ENCODE data around the gene MRC2. TPM values are rescaled to one million over a fixed set of nuclear protein-coding genes. Genes with fewer than 3 reads are reported as not detected.

The MRC2 gene
- total RNA-seq, 2 experiments from 2014 or later: 8.1 to 9.0 TPM

GRCh38 chr17:62648251-62648955, 20.9 kb downstream of the MRC2 start:
- TF ChIP-seq CTCF (IDR thresholded peaks at IDR 0.05): no peak
- no peak overlapping the region for H3K4me3 Mint-ChIP-seq
- H3K9me3 Mint-ChIP-seq: no peaks in the 10 kb centered on the region
- H3K27me3 Mint-ChIP-seq: peaks cover 19% of the 10 kb centered on the region
- intact Hi-C loops (cut with micrococcal nuclease): no loop called here
- peaks cover 10% of the 10 kb centered on the region for H3K4me1 Mint-ChIP-seq (ENCODE audit: low read depth)
- CTCF ChIA-PET: no interaction called here
- DNase-seq (no peak), ATAC-seq (no peak)
- H3K36me3 Mint-ChIP-seq (ENCODE audit: low read depth): no peaks in the 10 kb centered on the region
- H3K27ac Mint-ChIP-seq: no peak overlapping the region
- POLR2A ChIA-PET: interaction anchor here (1.1 kb wide), 1 partner anchor 15 kb away, joined by 3 read pairs; no protein-coding TSS in a partner anchor

- ChIA-PET POLR2A (interaction anchor here (1.1 kb wide), 1 partner anchor 15 kb away, joined by 3 read pairs; no protein-coding TSS in a partner anchor), CTCF (no interaction called here)
- Mint-ChIP-seq H3K9me3 (no peaks in the 10 kb centered on the region), H3K4me3 (no peak overlapping the region), H3K36me3 (ENCODE audit: low read depth) (no peaks in the 10 kb centered on the region), H3K27ac (no peak overlapping the region), H3K4me1 (ENCODE audit: low read depth) (peaks cover 15% of the 10 kb centered on the region), H3K27me3 (peaks cover 19% of the 10 kb centered on the region)
- intact Hi-C loops (cut with micrococcal nuclease): no loop called here
- DNase-seq: no peak
- no peak for ATAC-seq
- TF ChIP-seq CTCF (IDR thresholded peaks at IDR 0.05): no peak
Observed at GRCh38 chr17:62648956-62649294, 21.5 kb downstream of the MRC2 start.

GRCh38 chr17:62649570-62649969, 22.1 kb downstream of the MRC2 start:
- Mint-ChIP-seq H3K27me3 (peaks cover 20% of the 10 kb centered on the region), H3K9me3 (no peaks in the 10 kb centered on the region), H3K4me3 (no peak overlapping the region), H3K36me3 (ENCODE audit: low read depth) (no peaks in the 10 kb centered on the region), H3K27ac (no peak overlapping the region), H3K4me1 (ENCODE audit: low read depth) (peaks cover 19% of the 10 kb centered on the region)
- CTCF ChIA-PET: no interaction called here
- POLR2A ChIA-PET: interaction anchor here (1.1 kb wide), 1 partner anchor 16 kb away, joined by 3 read pairs; no protein-coding TSS in a partner anchor
- no peak for TF ChIP-seq CTCF (IDR thresholded peaks at IDR 0.05)
- intact Hi-C loops (cut with micrococcal nuclease): no loop called here
- DNase-seq: no peak
- no peak for ATAC-seq

- no peak overlapping the region for H3K4me3 Mint-ChIP-seq
- no peaks in the 10 kb centered on the region for H3K9me3 Mint-ChIP-seq
- peaks cover 20% of the 10 kb centered on the region for H3K27me3 Mint-ChIP-seq
Observed at GRCh38 chr17:62650587-62650986, 23.1 kb downstream of the MRC2 start.

More at GRCh38 chr17:62650587-62650986, 23.1 kb downstream of the MRC2 start:
- intact Hi-C loops (cut with micrococcal nuclease): loop anchor here (10.0 kb wide), 1 partner anchor 74 kb away; no protein-coding TSS in a partner anchor
- Mint-ChIP-seq H3K36me3 (ENCODE audit: low read depth) (no peaks in the 10 kb centered on the region), H3K27ac (no peak overlapping the region), H3K4me1 (ENCODE audit: low read depth) (peaks cover 19% of the 10 kb centered on the region)
- ATAC-seq (no peak), DNase-seq (no peak)
- no peak for TF ChIP-seq CTCF (IDR thresholded peaks at IDR 0.05)
- ChIA-PET POLR2A (no interaction called here), CTCF (no interaction called here)
